DND-41 (cell line): ENCODE data around the gene PPIC.

Experiments used
- ATAC-seq: fragments of 200-7000 bp; cut with Tn5 transposase; 3 replicates; pipeline ENCODE4 v1.9.1; 2021; ENCODE audit warnings: low read depth; ENCODE audit not compliant: insufficient read depth
- DNase-seq: peaks from one replicate; pipeline ENCODE4 v3.0.0-alpha.2; 2020
- H2AFZ ChIP-seq: 2 replicates; pipeline ENCODE4 v1.6.0; 2012; ENCODE audit warnings: low read depth, low read length
- H3K27ac ChIP-seq: 2 replicates; pipeline ENCODE4 v1.5.1; 2012; ENCODE audit warnings: low read length, inconsistent platforms
- H3K27me3 ChIP-seq: fragments of 200-600 bp; sonication (generic); 2 replicates; pipeline ENCODE4 v1.6.0; 2012; ENCODE audit warnings: low read length, mild to moderate bottlenecking, inconsistent platforms; ENCODE audit not compliant: insufficient read depth, poor library complexity
- H3K36me3 ChIP-seq: 2 replicates; pipeline ENCODE4 v1.5.1; 2012; ENCODE audit warnings: low read length, inconsistent platforms; ENCODE audit not compliant: insufficient read depth
- H3K4me1 ChIP-seq: 2 replicates; pipeline ENCODE4 v1.5.1; 2012; ENCODE audit warnings: mild to moderate bottlenecking, low read length; ENCODE audit not compliant: insufficient read depth
- H3K4me2 ChIP-seq: 2 replicates; pipeline ENCODE4 v1.6.0; 2012; ENCODE audit warnings: mild to moderate bottlenecking, moderate library complexity, low read length, inconsistent platforms; ENCODE audit not compliant: insufficient read depth
- H3K4me3 ChIP-seq, 2 experiments: fragments of 200-600 bp in 1 of 2; shearing (Covaris generic) in 1 of 2; 2 replicates each; pipeline ENCODE4 v1.5.1; 2012 to 2016; ENCODE audit warnings: inconsistent platforms in 2 of 2, low read length in 2 of 2, mild to moderate bottlenecking in 2 of 2, low read depth in 1 of 2, moderate library complexity in 1 of 2
- H3K79me2 ChIP-seq: 2 replicates; pipeline ENCODE4 v1.6.0; 2012; ENCODE audit warnings: low read length, inconsistent platforms; ENCODE audit not compliant: insufficient read depth
- H3K9ac ChIP-seq: 2 replicates; pipeline ENCODE4 v1.6.0; 2012; ENCODE audit warnings: low read depth, mild to moderate bottlenecking, inconsistent platforms, low read length, moderate library complexity
- H3K9me3 ChIP-seq: 2 replicates; pipeline ENCODE4 v1.5.1; 2012; ENCODE audit warnings: low read length, moderate library complexity, mild to moderate bottlenecking, inconsistent platforms; ENCODE audit not compliant: insufficient read depth, severe bottlenecking
- H4K20me1 ChIP-seq: 2 replicates; pipeline ENCODE4 v1.6.0; 2012; ENCODE audit warnings: low read length; ENCODE audit not compliant: insufficient read depth
- CTCF ChIP-seq: IDR thresholded peaks from 2 replicates; pipeline ENCODE4 v1.5.1; 2012; ENCODE audit warnings: borderline replicate concordance, low read length, moderate library complexity, mild to moderate bottlenecking; ENCODE audit not compliant: poor library complexity, severe bottlenecking; ENCODE audit errors: extremely low read depth
- EZH2 ChIP-seq: IDR thresholded peaks from 3 replicates; pipeline ENCODE4 v1.6.1; 2012; ENCODE audit warnings: borderline replicate concordance, low read depth, mild to moderate bottlenecking, moderate library complexity, low read length, inconsistent platforms; ENCODE audit not compliant: severe bottlenecking

Gene PPIC

GRCh38 chr5:123068368-123068938 lies 31.9 kb upstream of the PPIC start:
- Histone ChIP-seq H3K9ac (no peak overlapping the region), H3K4me2 (no peak overlapping the region), H3K36me3 (no peaks in the 10 kb centered on the region), H3K27me3 (no peaks in the 10 kb centered on the region), H2AFZ (no peak overlapping the region), H4K20me1 (no peaks in the 10 kb centered on the region), H3K4me1 (no peaks in the 10 kb centered on the region), H3K79me2 (no peaks in the 10 kb centered on the region), H3K9me3 (no peaks in the 10 kb centered on the region), H3K27ac (no peak overlapping the region), H3K4me3 (no peak overlapping the region)
- DNase-seq (no peak), ATAC-seq (no peak)
- TF ChIP-seq EZH2 (no peak), CTCF (no peak)

DNA sequence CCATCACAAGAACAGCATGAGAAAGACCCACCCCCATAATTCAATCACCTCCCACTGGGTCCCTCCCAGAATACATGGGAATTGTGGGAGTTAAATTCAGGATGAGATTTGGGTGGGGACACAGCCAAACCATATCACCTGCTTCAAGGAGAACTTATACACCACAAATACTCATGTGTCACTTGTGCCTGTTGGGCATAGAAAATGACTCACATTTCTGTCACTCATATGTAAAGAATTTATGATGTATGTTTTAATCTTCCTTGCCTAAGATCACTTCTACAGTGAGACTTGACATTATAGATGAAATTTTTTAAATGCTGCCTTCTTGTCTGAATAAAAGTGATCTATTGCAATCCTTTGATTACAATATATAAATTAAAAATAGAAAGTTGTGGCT lies 29.5 kb upstream of the PPIC start:
- no peak for ATAC-seq
- H4K20me1 ChIP-seq: no peaks in the 10 kb centered on the region
- no peak overlapping the region for H3K27ac ChIP-seq
- no peak overlapping the region for H3K4me3 ChIP-seq
- no peaks in the 10 kb centered on the region for H3K79me2 ChIP-seq
- TF ChIP-seq EZH2: no peak
- no peak for TF ChIP-seq CTCF
- no peak overlapping the region for H3K4me2 ChIP-seq
- no peaks in the 10 kb centered on the region for H3K4me1 ChIP-seq
- H3K36me3 ChIP-seq: no peaks in the 10 kb centered on the region
- H3K27me3 ChIP-seq: no peaks in the 10 kb centered on the region
- no peak overlapping the region for H2AFZ ChIP-seq
- DNase-seq: no peak
- H3K9ac ChIP-seq: no peak overlapping the region
- no peaks in the 10 kb centered on the region for H3K9me3 ChIP-seq

DNA sequence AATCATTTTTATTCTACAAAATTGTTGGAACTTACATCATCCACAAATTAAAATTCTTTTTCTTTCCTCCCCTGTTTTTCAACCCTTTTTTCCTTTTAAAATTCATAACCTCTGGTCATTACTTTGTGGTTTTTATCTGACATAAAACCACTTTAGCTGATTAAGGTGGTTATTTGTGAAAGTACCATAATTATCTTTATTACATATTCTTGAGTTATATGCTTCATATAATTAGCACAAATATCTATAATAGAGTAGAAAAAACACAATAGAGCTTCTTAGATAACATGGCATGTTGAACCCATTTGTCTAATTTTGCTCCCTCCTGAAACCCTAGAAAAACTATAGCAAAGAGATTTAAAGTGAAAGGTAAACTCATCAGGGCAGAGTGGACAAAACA lies 22.9 kb upstream of the PPIC start:
- no peaks in the 10 kb centered on the region for H3K9me3 ChIP-seq
- no peak overlapping the region for H2AFZ ChIP-seq
- H3K79me2 ChIP-seq: no peaks in the 10 kb centered on the region
- H3K4me1 ChIP-seq: no peaks in the 10 kb centered on the region
- no peak overlapping the region for H3K4me2 ChIP-seq
- H3K27ac ChIP-seq: no peak overlapping the region
- H3K27me3 ChIP-seq: no peaks in the 10 kb centered on the region
- DNase-seq (no peak), ATAC-seq (no peak)
- H3K36me3 ChIP-seq: no peaks in the 10 kb centered on the region
- H3K4me3 ChIP-seq: no peak overlapping the region
- no peaks in the 10 kb centered on the region for H4K20me1 ChIP-seq
- H3K9ac ChIP-seq: no peak overlapping the region
- TF ChIP-seq CTCF: no peak
- TF ChIP-seq EZH2: no peak

GRCh38 chr5:123051206-123051605 lies 14.7 kb upstream of the PPIC start:
- H3K79me2 ChIP-seq: no peaks in the 10 kb centered on the region
- TF ChIP-seq CTCF (no peak), EZH2 (no peak)
- H3K27ac ChIP-seq: no peak overlapping the region
- H3K27me3 ChIP-seq: no peaks in the 10 kb centered on the region
- no peak overlapping the region for H3K4me3 ChIP-seq
- no peak overlapping the region for H3K9ac ChIP-seq
- DNase-seq (no peak), ATAC-seq (no peak)
- H3K4me2 ChIP-seq: no peak overlapping the region
- no peaks in the 10 kb centered on the region for H3K4me1 ChIP-seq
- no peaks in the 10 kb centered on the region for H4K20me1 ChIP-seq
- no peaks in the 10 kb centered on the region for H3K9me3 ChIP-seq
- no peaks in the 10 kb centered on the region for H3K36me3 ChIP-seq
- H2AFZ ChIP-seq: no peak overlapping the region
